Hepatocyte (in vitro differentiated cells): ENCODE measurements around the gene DGKZ. TPM values are rescaled to one million over a fixed set of nuclear protein-coding genes. Genes with fewer than 3 reads are reported as not detected.

Source experiments
- DNase-seq: peaks from one replicate; pipeline ENCODE4 v3.0.0-alpha.2; 2016; ENCODE audit warnings: low spot score
- H2AFZ ChIP-seq: fragments of 200-600 bp; sonication (generic); 2 replicates; pipeline ENCODE4 v1.6.0; 2016; ENCODE audit warnings: antibody characterized with exemption, mild to moderate bottlenecking
- H3K27ac ChIP-seq: fragments of 200-600 bp; sonication (generic); 2 replicates; pipeline ENCODE4 v1.5.1; 2016; ENCODE audit warnings: mild to moderate bottlenecking
- H3K27me3 ChIP-seq: fragments of 200-600 bp; sonication (generic); 2 replicates; pipeline ENCODE4 v1.6.1; 2016
- H3K36me3 ChIP-seq: fragments of 200-600 bp; sonication (generic); replicated peaks from 2 replicates; pipeline ENCODE4 v1.5.1; 2016; ENCODE audit warnings: low read depth; ENCODE audit not compliant: insufficient read depth
- H3K4me1 ChIP-seq: fragments of 200-600 bp; sonication (generic); 2 replicates; pipeline ENCODE4 v1.5.1; 2016; ENCODE audit warnings: mild to moderate bottlenecking, moderate library complexity; ENCODE audit not compliant: insufficient read depth
- H3K4me2 ChIP-seq: fragments of 200-600 bp; sonication (generic); 2 replicates; pipeline ENCODE4 v1.6.0; 2016
- H3K4me3 ChIP-seq: fragments of 200-600 bp; sonication (generic); 2 replicates; pipeline ENCODE4 v1.5.1; 2016; ENCODE audit warnings: mild to moderate bottlenecking
- H3K79me2 ChIP-seq: fragments of 200-600 bp; sonication (generic); 2 replicates; pipeline ENCODE4 v1.6.0; 2017; ENCODE audit warnings: mild to moderate bottlenecking
- H3K9me2 ChIP-seq: fragments of 200-600 bp; sonication (generic); replicated peaks from 2 replicates; pipeline ENCODE4 v1.6.0; 2017; ENCODE audit warnings: mild to moderate bottlenecking; ENCODE audit not compliant: insufficient read depth
- H3K9me3 ChIP-seq: fragments of 200-600 bp; sonication (generic); 2 replicates; pipeline ENCODE4 v1.5.1; 2016; ENCODE audit warnings: low read depth, mild to moderate bottlenecking
- H4K20me1 ChIP-seq: fragments of 200-600 bp; sonication (generic); 2 replicates; pipeline ENCODE4 v1.6.0; 2016; ENCODE audit warnings: mild to moderate bottlenecking; ENCODE audit not compliant: insufficient read depth, poor library complexity, severe bottlenecking
- CTCF ChIP-seq: fragments of 200-600 bp; sonication (generic); IDR thresholded peaks from 2 replicates; pipeline ENCODE4 v1.5.1; 2016; ENCODE audit warnings: antibody characterized with exemption, mild to moderate bottlenecking; ENCODE audit not compliant: poor library complexity
- EZH2 ChIP-seq: fragments of 200-600 bp; sonication (generic); IDR thresholded peaks from 2 replicates; pipeline ENCODE4 v1.6.1; 2016; ENCODE audit warnings: antibody characterized with exemption, mild to moderate bottlenecking, borderline replicate concordance
- EZH2phosphoT487 ChIP-seq: fragments of 200-600 bp; sonication (generic); IDR thresholded peaks from one replicate; pipeline ENCODE4 v1.6.1; 2018; ENCODE audit warnings: antibody characterized with exemption, mild to moderate bottlenecking, low read depth, moderate library complexity; ENCODE audit not compliant: unreplicated experiment, severe bottlenecking
- WGBS: methylation state at CpG from one replicate; pipeline ENCODE4 v1.1.6; 2016; ENCODE audit warnings: low lambda C conversion rate; ENCODE audit errors: missing lambda C conversion rate; 5-methylcytosine and 5-hydroxymethylcytosine counted together
- polyA plus RNA-seq: library from polyadenylated mRNA; unstranded; fragments of >200 nt; fragmentation: Nextera tagmentation; extraction: Ambion mirVana; gene quantifications from 2 replicates; pipeline ENCODE4 v1.2.1, GENCODE V29; 2016
- total RNA-seq: library from RNA; depleted of rRNA; stranded (reverse); fragments of >200 nt; gene quantifications from 2 replicates; pipeline ENCODE4 v1.2.3, GENCODE V29; 2014

DGKZ gene
- total and polyA plus RNA-seq, 2 experiments from 2014 or later = 26.6 to 42.9 TPM

GRCh38 chr11:46417711-46418110 lies 70.4 kb downstream of the DGKZ start:
- no peak overlapping the region for H3K27ac ChIP-seq
- H3K4me1 ChIP-seq = peaks cover 8% of the 10 kb centered on the region
- H3K4me2 ChIP-seq = no peak overlapping the region
- H3K36me3 ChIP-seq = no peaks in the 10 kb centered on the region
- H3K4me3 ChIP-seq = no peak overlapping the region
- no peak overlapping the region for H2AFZ ChIP-seq
- DNase-seq = no peak
- no peaks in the 10 kb centered on the region for H4K20me1 ChIP-seq
- H3K9me2 ChIP-seq = no peaks in the 10 kb centered on the region
- TF ChIP-seq EZH2 (no peak), CTCF (no peak), EZH2phosphoT487 (no peak)
- H3K79me2 ChIP-seq = no peaks in the 10 kb centered on the region
- no peaks in the 10 kb centered on the region for H3K9me3 ChIP-seq
- 89% methylated on average over 7 of the region's 7 CpGs for WGBS
- H3K27me3 ChIP-seq = no peaks in the 10 kb centered on the region

DNA sequence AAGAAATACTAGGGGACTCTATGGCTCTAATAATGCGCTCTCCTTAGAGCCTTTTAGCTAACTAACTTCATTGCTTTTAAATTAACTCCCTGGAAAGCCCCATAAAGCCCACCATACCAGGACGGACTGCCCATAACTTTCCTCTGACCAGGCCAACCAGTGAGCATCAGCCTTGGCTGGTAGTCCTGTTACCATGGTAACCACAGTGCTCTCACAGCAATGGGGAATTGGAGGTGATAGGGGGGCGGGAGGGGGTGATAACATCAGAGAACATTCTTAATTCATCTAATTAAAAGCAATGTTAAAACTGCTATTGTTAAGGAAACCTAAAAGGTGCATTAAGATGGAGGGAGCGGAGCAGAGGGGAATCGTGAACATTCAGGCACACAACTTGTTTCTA lies 71.5 kb downstream of the DGKZ start:
- Histone ChIP-seq H3K36me3 (no peaks in the 10 kb centered on the region), H3K9me2 (no peaks in the 10 kb centered on the region), H4K20me1 (no peaks in the 10 kb centered on the region), H3K4me1 (peaks cover 13% of the 10 kb centered on the region), H3K79me2 (no peaks in the 10 kb centered on the region), H3K4me2 (no peak overlapping the region), H3K9me3 (no peaks in the 10 kb centered on the region), H3K27me3 (no peaks in the 10 kb centered on the region), H3K27ac (no peak overlapping the region), H2AFZ (no peak overlapping the region), H3K4me3 (no peak overlapping the region)
- no peak for DNase-seq
- 95% methylated on average over 5 of the region's 5 CpGs for WGBS
- TF ChIP-seq CTCF (no peak), EZH2 (no peak), EZH2phosphoT487 (no peak)

- Histone ChIP-seq H3K4me1 (peaks cover 13% of the 10 kb centered on the region), H3K79me2 (no peaks in the 10 kb centered on the region)
- DNase-seq = no peak
These were observed 73.2 kb downstream of the DGKZ start for GRCh38 chr11:46420513-46420912.

More at GRCh38 chr11:46420513-46420912, 73.2 kb downstream of the DGKZ start:
- H3K4me3 ChIP-seq = no peak overlapping the region
- no peaks in the 10 kb centered on the region for H3K9me2 ChIP-seq
- no peaks in the 10 kb centered on the region for H3K27me3 ChIP-seq
- WGBS = 90% methylated on average over 1 of the region's 1 CpG
- H3K27ac ChIP-seq = no peak overlapping the region
- H3K4me2 ChIP-seq = no peak overlapping the region
- H4K20me1 ChIP-seq = no peaks in the 10 kb centered on the region
- H2AFZ ChIP-seq = no peak overlapping the region
- no peaks in the 10 kb centered on the region for H3K9me3 ChIP-seq
- TF ChIP-seq EZH2 = no peak
- TF ChIP-seq EZH2phosphoT487 = no peak
- TF ChIP-seq CTCF = no peak
- no peaks in the 10 kb centered on the region for H3K36me3 ChIP-seq
